Testis (tissue), 3 donors: ENCODE measurements around the gene NAA80. TPM values are rescaled to one million over a fixed set of nuclear protein-coding genes. Genes with fewer than 3 reads are reported as not detected.
A peak's percentile ranks its signal among the peaks of the same experiment; 100 is the strongest.

ENCODE experiments used
- DNase-seq: peaks from one replicate; pipeline ENCODE4 v3.0.0-alpha.2; 2019
- H3K27ac ChIP-seq, 2 donors: fragments of 200-600 bp; sonication (generic); one replicate each; pipeline ENCODE4 v1.5.1; 2019
- H3K27me3 ChIP-seq: fragments of 200-600 bp; sonication (generic); one replicate; pipeline ENCODE4 v1.5.1; 2019
- H3K36me3 ChIP-seq: fragments of 200-600 bp; sonication (generic); one replicate; pipeline ENCODE4 v1.5.1; 2017; ENCODE audit warnings: low read depth; ENCODE audit errors: missing control alignments
- H3K4me1 ChIP-seq: fragments of 200-600 bp; sonication (generic); one replicate; pipeline ENCODE4 v1.5.1; 2019
- H3K4me3 ChIP-seq, 2 donors: fragments of 200-600 bp; sonication (generic); one replicate each; pipeline ENCODE4 v1.5.1; 2017 to 2019
- H3K9me3 ChIP-seq: fragments of 200-600 bp; sonication (generic); one replicate; pipeline ENCODE4 v1.5.1; 2017
- CTCF ChIP-seq, 3 experiments: fragments of 450-650 bp in 2 of 3; fragments of 200-600 bp in 1 of 3; sonication (generic) in 1 of 3; IDR thresholded peaks; one replicate each; pipeline ENCODE4 v1.5.1; 2016 to 2019; ENCODE audit warnings: antibody characterized with exemption in 3 of 3, mild to moderate bottlenecking in 2 of 3, moderate library complexity in 1 of 3
- POLR2A ChIP-seq: fragments of 450-650 bp; IDR thresholded peaks from one replicate; pipeline ENCODE4 v1.6.1; 2017; ENCODE audit warnings: antibody characterized with exemption, mild to moderate bottlenecking, moderate library complexity
- WGBS, 2 donors: methylation state at CpG; one replicate each; pipeline ENCODE4 v1.1.5; 2018; 5-methylcytosine and 5-hydroxymethylcytosine counted together
- intact Hi-C: fragments of 100-400 bp; cut with DNase I; formaldehyde crosslinking; loops from one replicate; pipeline ENCODE4 v1.15.1; 2023; ENCODE audit warnings: low total_unique reads
- polyA plus RNA-seq: library from polyadenylated mRNA; stranded (reverse); fragments of 350-450 nt; fragmentation: Illumina TruSeq; extraction: RNeasy Lipid Tissue Mini Kit (QIAGEN cat#74804); gene quantifications from one replicate; pipeline ENCODE4 v1.2.3, GENCODE V29; 2014; ENCODE audit warnings: low read depth, low replicate concordance; ENCODE audit not compliant: insufficient read depth
- total RNA-seq, 2 donors: library from RNA; depleted of rRNA; stranded (reverse); fragments of >200 nt; gene quantifications; one replicate each; pipeline ENCODE4 v1.2.3, GENCODE V29; 2016

The NAA80 gene
- total and polyA plus RNA-seq, 3 donors from 2014 or later: 37.9 to 79.4 (median 72.4) TPM

GRCh38 chr3:50268703-50269451 lies 30.3 kb downstream of the NAA80 start, which contains the start of gene SEMA3B:
SEMA3B (plus strand) TSS chr3:50269147; CDS start chr3:50269241, 94 bp downstream.
- no peak within 1 kb of the TSS for H3K27ac ChIP-seq
- no peak within 1 kb of the TSS for H3K4me3 ChIP-seq
- H3K4me1 ChIP-seq: peaks cover 63% of the 10 kb centered on the region
- no peak for TF ChIP-seq CTCF (IDR thresholded peaks at IDR 0.05)
- TF ChIP-seq POLR2A: no peak
- DNase-seq: peak; percentile 65
- WGBS, 2 donors: 38 to 43% methylated on average over 2 to 19 of the region's 21 CpGs
- H3K36me3 ChIP-seq: no peaks in the 10 kb centered on the region
- no peaks in the 10 kb centered on the region for H3K27me3 ChIP-seq
- intact Hi-C loops: no loop called here
- H3K9me3 ChIP-seq: no peaks in the 10 kb centered on the region

DNA sequence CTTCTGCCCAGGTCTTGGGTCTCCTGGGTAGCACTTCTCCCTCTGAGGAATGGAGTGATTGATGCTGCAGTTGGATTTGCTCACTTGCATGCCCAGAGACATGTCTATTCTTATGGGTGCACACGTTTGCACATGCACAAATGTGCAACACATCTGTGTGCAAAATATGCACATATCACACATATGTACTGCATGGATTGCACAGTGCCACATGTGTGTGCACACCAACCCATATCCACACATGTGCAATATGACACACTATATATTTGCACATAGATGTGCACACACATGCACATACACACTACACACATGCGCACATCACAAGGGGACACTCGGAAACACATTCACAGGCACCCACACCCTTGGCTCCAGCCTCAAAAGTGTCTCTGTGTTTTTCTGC lies 30.9 kb downstream of the NAA80 start:
- Histone ChIP-seq H3K27ac (no peak overlapping the region), H3K27me3 (no peaks in the 10 kb centered on the region), H3K4me3 (no peak overlapping the region), H3K36me3 (no peaks in the 10 kb centered on the region), H3K4me1 (peaks cover 61% of the 10 kb centered on the region), H3K9me3 (no peaks in the 10 kb centered on the region)
- DNase-seq: no peak
- WGBS, 2 donors: 51 to 65% methylated on average over 3 of the region's 3 CpGs
- intact Hi-C loops: no loop called here
- TF ChIP-seq POLR2A: no peak
- no peak for TF ChIP-seq CTCF (IDR thresholded peaks at IDR 0.05)

- 34 to 58% methylated on average over 11 to 22 of the region's 22 CpGs for WGBS, 2 donors
- no peak for TF ChIP-seq POLR2A
- TF ChIP-seq CTCF (IDR thresholded peaks at IDR 0.05): no peak
- intact Hi-C loops: no loop called here
- peak; percentile 53 for DNase-seq
- peak overlapping the region; percentile 71 to 72 for H3K27ac ChIP-seq
- no peaks in the 10 kb centered on the region for H3K9me3 ChIP-seq
- no peaks in the 10 kb centered on the region for H3K27me3 ChIP-seq
- peaks cover 57% of the 10 kb centered on the region for H3K4me1 ChIP-seq
- H3K36me3 ChIP-seq: no peaks in the 10 kb centered on the region
- peak overlapping the region; percentile 23 to 26 for H3K4me3 ChIP-seq
Observed at GRCh38 chr3:50267280-50267913, 31.8 kb downstream of the NAA80 start.

DNA sequence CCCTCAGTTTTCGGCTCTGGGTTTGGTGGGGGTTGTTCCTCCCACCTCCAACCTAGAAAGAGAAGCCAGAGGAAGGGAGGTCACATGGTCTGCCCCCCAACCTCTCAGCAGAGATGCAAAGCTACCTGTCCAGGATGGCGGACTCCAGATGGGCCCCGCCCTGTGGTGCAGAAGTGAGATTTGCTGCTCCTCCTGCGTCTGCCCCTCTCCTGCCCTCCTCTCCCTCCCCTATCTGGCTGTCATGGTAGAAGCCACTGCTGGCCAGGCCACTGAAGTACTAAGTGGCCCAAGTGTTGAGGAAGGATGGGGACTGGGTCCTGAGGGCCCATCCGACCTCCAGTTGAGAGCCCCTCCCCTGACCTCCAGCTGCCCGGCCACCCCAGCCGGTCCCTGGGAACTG lies 32.4 kb downstream of the NAA80 start:
- no peaks in the 10 kb centered on the region for H3K9me3 ChIP-seq
- H3K4me3 ChIP-seq: peak overlapping the region; percentile 23 to 26
- no peaks in the 10 kb centered on the region for H3K36me3 ChIP-seq
- DNase-seq: no peak
- no peak for TF ChIP-seq POLR2A
- no peak for TF ChIP-seq CTCF (IDR thresholded peaks at IDR 0.05)
- peaks cover 57% of the 10 kb centered on the region for H3K4me1 ChIP-seq
- intact Hi-C loops: no loop called here
- no peaks in the 10 kb centered on the region for H3K27me3 ChIP-seq
- peak overlapping the region; percentile 71 to 72 for H3K27ac ChIP-seq
- WGBS, 2 donors: 67 to 76% methylated on average over 4 to 7 of the region's 7 CpGs
